ENCODE data around the gene ROBO4. TPM values are rescaled to one million over a fixed set of nuclear protein-coding genes. Genes with fewer than 3 reads are reported as not detected.
A peak's percentile ranks its signal among the peaks of the same experiment; 100 is the strongest.

Gene ROBO4
- total RNA-seq, 2 experiments from 2014 or later: not detected

GRCh38 chr11:124865902-124866851, 31.5 kb downstream of the ROBO4 start:
- Mint-ChIP-seq H3K9me3 (no peaks in the 10 kb centered on the region), H3K4me3 (no peak overlapping the region), H3K27ac (no peak overlapping the region), H3K36me3 (ENCODE audit: low read depth) (no peaks in the 10 kb centered on the region), H3K4me1 (ENCODE audit: low read depth) (peaks cover 36% of the 10 kb centered on the region), H3K27me3 (peaks cover 88% of the 10 kb centered on the region)
- DNase-seq (peak; percentile 64), ATAC-seq (peak; percentile 65)
- POLR2A ChIA-PET: interaction anchor here (0.7 to 1.6 kb wide), 4 partner anchors 16 to 193 kb away, joined by 3 to 5 read pairs (median 3); partner anchors contain the start of genes SIAE and SPA17
- peak; percentile 75 for TF ChIP-seq CTCF (IDR thresholded peaks at IDR 0.05)
- intact Hi-C loops (cut with micrococcal nuclease): loop anchor here (2.0 kb wide), 1 partner anchor 29 kb away; no protein-coding TSS in a partner anchor
- CTCF ChIA-PET: interaction anchor here (0.8 to 3.3 kb wide), 36 partner anchors 8 to 258 kb away, joined by 3 to 37 read pairs (median 5); partner anchors contain the start of genes ESAM and HEPACAM

- no peak for DNase-seq
- Mint-ChIP-seq H3K4me3 (no peak within 1 kb of the TSS), H3K9me3 (no peaks in the 10 kb centered on the region), H3K4me1 (ENCODE audit: low read depth) (peaks cover 36% of the 10 kb centered on the region), H3K27me3 (peaks cover 83% of the 10 kb centered on the region), H3K27ac (no peak within 1 kb of the TSS), H3K36me3 (ENCODE audit: low read depth) (no peaks in the 10 kb centered on the region)
- no peak for ATAC-seq
- intact Hi-C loops (cut with micrococcal nuclease): no loop called here
- TF ChIP-seq CTCF (IDR thresholded peaks at IDR 0.05): no peak
- ChIA-PET POLR2A (interaction anchor here (0.8 to 1.6 kb wide), 3 partner anchors 17 to 28 kb away, joined by 3 to 5 read pairs (median 3); no protein-coding TSS in a partner anchor), CTCF (interaction anchor here (0.8 to 3.3 kb wide), 33 partner anchors 7 to 222 kb away, joined by 3 to 37 read pairs (median 6); partner anchors contain the start of genes ESAM and HEPACAM)
Measured at GRCh38 chr11:124865181-124865901, 32.3 kb downstream of the ROBO4 start, which contains the start of gene ROBO3. TSS of gene ROBO3 (plus strand) at chr11:124865432. CDS start at chr11:124865578, 146 bp downstream.

- H3K27ac Mint-ChIP-seq: no peak overlapping the region
- H3K4me1 Mint-ChIP-seq (ENCODE audit: low read depth): peaks cover 36% of the 10 kb centered on the region
- ATAC-seq (no peak), DNase-seq (no peak)
- no peak for TF ChIP-seq CTCF (IDR thresholded peaks at IDR 0.05)
- H3K9me3 Mint-ChIP-seq: no peaks in the 10 kb centered on the region
- CTCF ChIA-PET: interaction anchor here (1.5 to 3.3 kb wide), 6 partner anchors 21 to 195 kb away, joined by 6 to 37 read pairs (median 15); no protein-coding TSS in a partner anchor
- H3K4me3 Mint-ChIP-seq: no peak overlapping the region
- peaks cover 78% of the 10 kb centered on the region for H3K27me3 Mint-ChIP-seq
- POLR2A ChIA-PET: interaction anchor here (1.0 kb wide), 1 partner anchor 17 kb away, joined by 3 read pairs; no protein-coding TSS in a partner anchor
- intact Hi-C loops (cut with micrococcal nuclease): no loop called here
- H3K36me3 Mint-ChIP-seq (ENCODE audit: low read depth): no peaks in the 10 kb centered on the region
Measured at GRCh38 chr11:124864892-124865180, 32.8 kb downstream of the ROBO4 start.

GRCh38 chr11:124864176-124864891, 33.3 kb downstream of the ROBO4 start:
- CTCF ChIA-PET: interaction anchor here (1.5 to 3.3 kb wide), 3 partner anchors 21 to 85 kb away, joined by 6 to 37 read pairs (median 25); no protein-coding TSS in a partner anchor
- intact Hi-C loops (cut with micrococcal nuclease): no loop called here
- peaks cover 77% of the 10 kb centered on the region for H3K27me3 Mint-ChIP-seq
- H3K9me3 Mint-ChIP-seq: no peaks in the 10 kb centered on the region
- DNase-seq: no peak
- H3K4me3 Mint-ChIP-seq: no peak overlapping the region
- no peak for ATAC-seq
- no peaks in the 10 kb centered on the region for H3K36me3 Mint-ChIP-seq (ENCODE audit: low read depth)
- no peak for TF ChIP-seq CTCF (IDR thresholded peaks at IDR 0.05)
- peaks cover 34% of the 10 kb centered on the region for H3K4me1 Mint-ChIP-seq (ENCODE audit: low read depth)
- POLR2A ChIA-PET: no interaction called here
- no peak overlapping the region for H3K27ac Mint-ChIP-seq

Data from activated CD8-positive, alpha-beta T cell treated with anti-CD3 and anti-CD28 coated beads for 36 hours (primary cell).